GDM1 (cell line): ENCODE measurements around the gene ZFYVE19.

Experiments used
- DNase-seq: peaks from one replicate; lab custom pipeline; 2025; lab: John Stamatoyannopoulos, UW

The ZFYVE19 gene

DNA sequence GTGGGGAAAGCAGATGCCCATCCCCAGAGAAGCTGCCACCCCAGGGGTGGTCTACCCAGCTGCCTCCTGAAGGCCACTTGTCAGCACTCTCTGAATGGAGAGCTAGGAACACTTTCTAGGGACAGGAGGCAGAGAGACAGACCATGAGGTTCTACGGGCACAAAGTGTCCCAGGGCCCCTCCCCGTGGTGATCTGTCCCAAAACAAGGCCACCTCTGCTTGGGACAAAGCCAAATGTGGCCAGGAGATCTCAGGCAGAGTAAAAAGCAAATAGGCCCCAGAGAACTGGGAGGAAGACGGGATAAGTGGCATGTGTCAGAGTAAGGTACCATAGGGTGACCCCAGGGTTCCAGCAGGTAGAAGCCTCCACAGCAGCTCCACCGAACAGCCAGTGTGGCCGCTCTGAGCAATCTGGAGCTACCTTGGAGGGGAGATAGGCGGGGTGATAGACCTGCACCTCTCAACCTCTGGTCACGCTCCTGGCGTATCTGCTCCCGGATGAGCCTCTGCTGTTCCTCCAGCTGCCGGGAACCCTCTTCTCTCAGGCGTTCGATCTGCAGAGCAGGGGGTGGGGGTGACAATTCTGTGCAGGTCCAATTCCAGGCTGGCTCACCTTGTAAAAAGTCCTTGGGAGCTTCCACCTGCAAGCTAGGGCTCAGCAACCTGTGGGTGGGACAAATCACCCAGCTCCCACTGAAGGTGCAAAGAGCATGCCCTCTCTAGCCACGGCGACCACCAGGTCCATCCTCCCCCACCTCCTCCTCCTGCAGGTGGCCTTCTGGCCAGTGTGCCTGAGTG lies 31.0 kb upstream of the ZFYVE19 start:
- no peak for DNase-seq

DNA sequence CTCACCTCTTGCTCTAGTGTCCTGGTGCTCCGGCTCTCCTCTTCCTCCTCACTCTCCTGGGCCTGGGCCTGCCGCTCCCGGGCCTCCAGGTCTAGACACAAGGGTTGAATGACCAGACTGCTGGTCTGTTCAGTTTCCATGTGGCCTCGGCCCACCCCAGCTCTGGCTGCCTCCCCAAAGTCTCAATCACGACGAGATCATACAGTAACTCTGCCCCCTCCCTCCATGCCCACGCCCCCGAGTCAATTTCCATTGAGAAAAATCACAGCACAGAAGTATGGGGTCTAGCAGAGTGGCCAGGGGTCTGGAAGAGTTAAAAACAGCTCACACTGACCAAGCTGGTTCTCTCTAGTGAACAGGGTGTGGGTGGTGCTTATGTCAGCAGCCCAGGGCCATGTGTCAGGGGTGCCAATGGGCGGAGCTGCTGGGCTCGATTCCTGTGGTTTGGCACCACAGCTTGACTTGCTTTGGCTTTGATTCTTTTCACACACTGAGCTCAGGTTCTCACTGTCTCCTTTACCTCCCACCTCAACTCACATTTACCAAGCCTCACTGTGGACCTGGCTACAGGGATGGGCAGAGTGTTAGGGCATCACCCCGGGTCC lies 30.2 kb upstream of the ZFYVE19 start:
- DNase-seq = no peak

DNA sequence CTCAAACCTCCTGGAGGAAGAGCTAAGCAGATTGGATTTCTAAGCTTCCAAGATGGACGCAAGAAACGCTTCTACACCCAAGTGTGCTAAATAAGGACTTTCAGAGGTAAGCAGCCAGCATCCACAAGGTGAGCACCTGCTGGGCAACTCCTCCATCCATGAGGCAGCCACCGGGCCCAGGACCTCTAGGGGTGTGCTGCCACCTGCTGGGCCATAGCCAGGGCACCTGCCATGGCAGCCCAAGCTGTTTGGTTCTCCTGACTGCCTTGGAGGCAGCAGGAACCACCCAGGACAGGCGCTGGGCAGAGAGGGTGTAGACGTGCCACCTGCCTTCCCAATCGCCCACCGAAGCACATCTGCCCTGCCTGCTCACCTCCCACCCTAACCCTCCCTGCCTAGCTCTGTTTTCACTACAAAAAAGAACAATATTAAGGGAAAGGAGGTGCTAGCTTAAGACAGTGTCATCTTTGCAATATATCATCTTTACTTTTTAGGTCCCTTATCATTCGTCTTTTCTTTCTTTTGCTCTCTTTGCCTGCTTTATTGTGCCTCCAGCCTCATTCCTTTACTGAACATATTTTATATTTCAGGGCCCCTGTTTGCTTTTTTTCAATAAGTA lies 24.2 kb upstream of the ZFYVE19 start:
- DNase-seq = peak; percentile 52

DNA sequence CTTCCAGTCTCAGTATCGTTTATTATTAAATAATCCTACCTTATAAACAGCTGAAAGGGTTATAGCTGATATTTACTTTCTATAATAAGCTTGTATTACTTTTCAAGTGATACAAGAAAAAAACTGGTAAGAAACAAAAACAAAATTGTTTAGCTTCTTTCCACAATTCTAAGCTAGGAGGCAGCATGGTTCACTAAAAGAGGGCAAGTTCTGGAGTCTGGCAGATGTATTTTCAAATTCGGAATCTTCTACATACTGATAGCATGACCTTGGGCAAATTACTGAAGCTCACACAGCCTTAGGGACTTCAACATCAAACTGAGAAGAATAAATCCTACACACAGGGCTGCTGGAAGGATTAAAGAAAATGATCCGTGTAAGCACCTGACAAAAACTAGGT lies 21.7 kb upstream of the ZFYVE19 start:
- no peak for DNase-seq

DNA sequence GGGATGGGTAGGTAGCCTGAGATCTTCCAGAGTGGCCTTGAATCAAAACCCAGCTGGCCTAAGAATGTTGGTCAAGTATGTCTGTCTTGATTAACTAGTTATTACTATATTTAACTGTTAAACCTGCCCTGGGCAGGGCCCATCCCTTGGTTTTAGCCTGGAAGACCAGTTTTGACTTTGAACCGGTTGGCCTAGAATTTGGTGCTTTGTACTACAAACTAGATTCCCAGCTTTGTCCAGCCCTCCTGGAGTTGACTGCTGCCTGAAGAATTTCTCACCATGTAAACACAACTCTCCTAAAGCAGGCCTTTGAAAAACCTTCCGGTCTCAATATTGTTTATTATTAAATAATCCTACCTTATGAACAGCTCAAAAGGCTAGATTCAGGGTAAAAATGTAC lies 21.1 kb upstream of the ZFYVE19 start:
- no peak for DNase-seq

DNA sequence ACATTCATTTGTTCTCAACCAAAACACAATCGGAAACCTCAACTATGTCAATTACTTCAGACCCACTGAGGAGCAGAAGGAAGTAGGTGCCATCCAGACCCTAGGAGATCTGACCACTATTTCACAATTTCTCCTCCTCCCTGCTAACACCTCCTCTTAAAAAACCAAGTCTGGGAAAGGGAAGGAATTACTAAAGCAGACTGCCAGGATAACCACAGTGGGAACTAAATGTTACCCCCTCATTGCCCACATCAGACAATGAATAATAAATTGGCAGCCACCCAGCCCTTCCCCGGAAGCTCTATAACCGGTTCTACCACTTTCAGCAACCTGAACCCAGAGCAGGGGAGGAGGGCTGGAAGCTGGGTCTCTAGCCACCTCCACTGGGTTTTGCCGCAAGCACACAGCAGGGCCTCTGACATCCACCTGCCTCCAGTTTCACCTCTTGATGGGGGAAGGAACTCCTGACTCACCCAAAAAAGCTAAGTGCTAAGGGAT lies 19.5 kb upstream of the ZFYVE19 start:
- DNase-seq = no peak

DNA sequence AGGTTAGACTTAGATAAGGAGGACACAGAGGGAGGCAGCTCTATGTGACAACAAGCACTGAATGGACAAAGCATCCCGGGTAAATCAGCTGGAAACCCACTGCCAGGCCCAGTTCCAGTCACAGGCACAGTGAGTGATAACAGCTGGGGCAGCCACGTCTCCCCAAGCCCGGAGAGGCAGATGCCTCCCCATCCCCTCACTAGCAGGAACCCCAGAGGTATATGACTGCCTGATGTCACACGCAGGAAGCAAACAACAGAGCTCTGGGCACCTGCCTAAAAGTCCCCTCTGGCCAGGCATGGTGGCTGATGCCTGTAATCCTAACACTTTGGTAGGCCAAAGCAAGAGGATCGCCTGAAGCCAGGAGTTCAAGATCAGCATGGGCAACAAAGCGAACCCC lies 18.9 kb upstream of the ZFYVE19 start:
- DNase-seq = no peak

DNA sequence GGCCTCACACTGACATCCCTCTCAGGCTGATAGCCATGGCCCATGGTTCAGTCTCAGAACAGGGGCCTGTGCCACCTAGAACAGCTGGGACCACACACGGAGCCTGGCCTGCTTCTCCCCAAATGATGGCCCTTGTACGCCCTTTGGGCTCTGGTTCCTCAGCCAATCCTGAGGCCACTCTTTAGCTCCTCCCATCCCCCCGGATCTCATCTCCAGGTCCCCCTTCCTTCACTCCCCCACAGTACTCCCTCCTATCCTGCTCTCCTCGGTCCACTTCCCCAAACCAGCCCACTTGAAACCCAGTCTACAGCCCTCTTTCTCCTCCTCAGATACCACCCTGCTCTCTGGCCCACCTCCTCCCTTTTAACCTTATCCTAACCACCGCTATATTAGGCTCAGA lies 17.8 kb upstream of the ZFYVE19 start:
- no peak for DNase-seq

DNA sequence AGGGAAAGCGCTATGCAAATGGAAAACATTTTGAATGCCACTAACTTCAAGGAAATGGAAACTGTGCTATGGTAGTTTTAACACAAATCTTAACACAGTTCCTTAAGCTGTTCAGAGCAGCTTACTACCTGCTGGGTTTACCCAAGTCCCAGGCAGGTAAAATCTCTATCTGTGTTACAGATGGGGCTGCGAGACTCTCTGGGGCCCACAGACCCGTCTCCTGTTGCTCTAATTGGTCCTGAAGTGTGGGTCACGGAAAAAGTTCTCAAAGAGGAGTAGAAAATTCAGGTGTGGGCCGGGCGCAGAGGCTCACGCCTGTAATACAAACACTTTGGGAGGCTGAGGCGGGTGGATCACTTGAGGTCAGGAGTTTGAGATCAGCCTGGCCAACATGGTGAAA lies 16.9 kb upstream of the ZFYVE19 start:
- DNase-seq = no peak

DNA sequence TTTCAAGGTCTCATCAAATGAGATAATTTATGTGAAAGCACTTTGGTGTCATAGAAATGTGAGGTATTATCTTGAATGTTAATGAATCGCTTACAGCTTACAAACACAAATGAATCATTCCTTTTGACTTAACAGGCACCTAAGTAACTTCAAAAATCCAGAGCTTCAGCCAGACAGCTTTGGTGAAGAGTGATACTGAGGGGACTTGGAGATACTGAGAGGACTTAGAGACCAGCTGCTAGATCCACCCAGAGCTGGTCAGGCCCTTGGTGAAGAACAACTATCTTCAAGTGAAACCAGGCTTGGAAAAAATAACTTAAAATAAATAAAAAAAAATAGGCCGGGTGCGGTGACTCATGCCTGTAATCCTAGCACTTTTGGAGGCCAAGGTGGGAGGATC lies 16.2 kb upstream of the ZFYVE19 start:
- no peak for DNase-seq

DNA sequence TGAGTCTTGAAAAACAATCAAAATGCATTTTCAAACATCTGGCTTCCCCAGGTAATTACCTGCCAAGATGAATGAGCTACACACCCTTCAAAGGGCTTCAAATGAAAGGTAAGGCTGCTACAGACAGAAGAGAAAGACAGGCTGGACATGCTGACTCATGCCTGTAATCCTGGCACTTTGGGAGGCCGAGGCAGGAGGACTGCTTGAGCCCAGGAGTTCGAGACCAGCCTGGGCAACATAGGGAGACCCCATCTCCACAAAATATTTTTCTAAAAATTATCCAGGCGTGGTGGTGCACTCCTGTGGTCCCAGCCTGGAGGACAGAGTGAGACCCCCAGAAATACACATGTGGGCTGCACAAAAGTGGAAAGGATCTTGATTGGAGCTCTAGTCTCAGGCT lies 14.5 kb upstream of the ZFYVE19 start:
- no peak for DNase-seq

DNA sequence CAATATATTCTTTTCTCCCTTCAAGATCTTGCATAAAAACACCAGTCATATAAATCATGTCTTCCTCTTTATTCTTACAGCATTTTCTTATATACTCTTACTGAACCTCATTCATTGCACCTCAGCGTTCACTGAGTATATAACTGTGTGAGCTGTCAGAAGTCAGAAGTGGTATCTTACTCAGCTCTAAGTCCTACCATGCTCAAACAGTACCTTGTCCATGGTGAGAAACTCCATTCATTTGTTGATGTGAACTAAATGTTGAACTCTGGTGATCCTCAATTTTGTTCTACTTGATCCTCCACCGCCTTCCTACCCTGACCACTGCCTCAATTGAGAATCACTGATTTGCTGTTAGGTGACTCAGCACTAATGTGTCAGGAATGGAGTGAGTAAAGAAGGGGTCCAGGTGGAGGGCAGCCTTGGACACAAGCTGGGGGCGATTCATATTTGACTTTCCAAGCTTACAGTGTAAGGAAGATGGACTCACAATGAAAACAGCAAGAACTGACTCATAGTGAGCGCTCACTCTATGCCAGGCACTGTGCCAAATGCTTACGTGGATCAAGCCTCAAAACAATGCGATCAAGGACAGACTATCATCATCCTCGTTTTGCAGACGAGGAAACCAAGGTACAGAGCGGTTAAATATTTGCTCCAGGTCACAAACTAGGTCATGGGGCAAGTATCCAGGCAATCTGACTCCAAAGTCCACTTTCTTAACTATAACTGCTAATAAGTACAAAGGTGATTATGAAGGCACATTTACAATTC lies 13.5 kb upstream of the ZFYVE19 start:
- no peak for DNase-seq

DNA sequence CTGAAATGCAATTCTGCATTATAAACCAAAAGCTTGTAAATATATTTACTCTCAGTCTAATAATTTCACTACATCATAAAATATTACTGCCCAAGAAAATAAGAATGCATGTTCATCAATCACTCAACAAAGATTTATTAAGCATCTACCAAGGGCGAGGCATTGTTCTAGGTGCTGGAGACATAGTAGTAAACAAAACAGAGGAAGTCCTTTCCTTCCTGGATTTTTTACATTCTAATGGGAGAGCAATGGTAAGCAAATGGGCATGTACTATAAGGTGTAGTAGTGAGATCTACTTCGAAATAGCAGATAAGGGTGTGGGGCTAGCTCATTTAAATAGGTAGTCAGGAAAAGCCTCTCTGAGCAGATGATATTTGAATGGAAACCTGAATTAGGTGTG lies 10.8 kb upstream of the ZFYVE19 start:
- DNase-seq = no peak

DNA sequence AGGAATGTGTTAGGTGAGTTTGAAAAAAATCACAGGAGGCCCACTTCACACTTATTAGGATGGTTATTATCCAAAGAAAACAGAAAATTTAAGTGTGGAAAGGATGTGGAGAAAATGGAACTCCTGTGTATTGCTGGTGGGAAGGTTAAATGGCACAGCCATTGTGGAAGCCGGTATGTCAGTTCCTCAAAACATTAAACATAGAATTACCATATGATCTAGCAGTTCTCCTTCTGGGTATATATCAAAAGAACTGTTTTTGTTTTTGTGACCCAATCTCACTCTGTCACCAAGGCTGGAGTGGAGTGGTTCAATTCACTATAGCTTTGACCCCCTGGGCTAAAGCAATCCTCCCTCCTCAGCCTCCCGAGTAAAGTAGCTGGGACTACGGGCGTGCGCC lies 10.4 kb upstream of the ZFYVE19 start:
- DNase-seq = no peak

DNA sequence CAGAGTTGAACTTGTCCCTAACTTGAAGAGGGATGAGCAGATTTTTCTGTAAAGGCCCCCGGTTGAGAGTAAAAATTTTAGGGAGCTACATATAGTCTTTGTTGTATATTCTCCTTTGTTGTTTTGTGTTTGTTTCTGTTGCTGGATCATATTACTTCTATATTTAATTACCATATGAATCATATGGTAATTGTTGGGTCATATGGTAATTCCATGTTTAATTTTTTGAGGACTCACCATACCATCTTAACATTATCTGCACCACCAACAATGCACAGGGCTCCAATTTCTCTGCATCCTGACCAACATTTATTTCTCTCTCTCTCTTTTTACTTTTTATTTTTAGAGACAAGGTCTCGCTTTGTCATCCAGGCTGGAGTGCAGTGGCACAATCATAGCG lies 7.4 kb upstream of the ZFYVE19 start:
- no peak for DNase-seq

DNA sequence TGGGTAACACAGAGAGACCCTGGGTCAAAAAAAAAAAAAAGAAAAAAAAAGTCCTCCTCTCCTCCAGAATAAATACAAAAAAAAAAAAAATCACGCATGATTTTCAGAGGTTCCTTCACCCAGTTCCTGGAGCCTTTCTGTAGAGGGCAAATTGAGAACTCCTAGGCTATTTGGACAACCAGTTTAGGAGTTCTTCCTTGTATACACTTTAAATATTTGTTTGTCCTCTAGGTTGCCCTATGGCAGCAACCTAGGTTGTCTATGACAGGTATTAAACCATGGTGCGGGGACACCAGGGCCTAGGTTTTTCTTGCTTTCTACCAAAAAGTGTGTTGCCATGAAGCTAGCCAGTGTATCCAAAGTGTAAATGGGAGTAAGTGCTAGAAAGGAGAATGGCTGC lies 3.8 kb upstream of the ZFYVE19 start:
- no peak for DNase-seq

DNA sequence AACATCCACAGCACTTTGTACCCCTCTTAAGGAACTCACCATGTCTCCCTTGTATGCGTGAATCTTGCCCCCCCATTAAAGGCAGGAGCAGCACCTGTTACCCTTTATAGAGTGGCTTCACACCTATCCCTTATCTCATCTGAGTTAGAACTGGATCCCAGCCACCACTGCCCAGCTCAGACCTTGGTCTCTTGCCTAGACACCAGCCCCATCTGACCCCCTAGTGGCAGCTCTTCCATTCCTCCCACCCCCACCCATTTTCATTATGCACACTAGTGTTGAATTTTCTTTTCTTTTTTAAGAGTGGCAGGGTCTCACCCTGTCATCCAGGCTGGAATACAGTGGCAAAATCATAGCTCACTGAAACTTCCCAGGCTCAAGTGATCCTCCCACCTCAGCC lies 3.2 kb upstream of the ZFYVE19 start:
- no peak for DNase-seq

DNA sequence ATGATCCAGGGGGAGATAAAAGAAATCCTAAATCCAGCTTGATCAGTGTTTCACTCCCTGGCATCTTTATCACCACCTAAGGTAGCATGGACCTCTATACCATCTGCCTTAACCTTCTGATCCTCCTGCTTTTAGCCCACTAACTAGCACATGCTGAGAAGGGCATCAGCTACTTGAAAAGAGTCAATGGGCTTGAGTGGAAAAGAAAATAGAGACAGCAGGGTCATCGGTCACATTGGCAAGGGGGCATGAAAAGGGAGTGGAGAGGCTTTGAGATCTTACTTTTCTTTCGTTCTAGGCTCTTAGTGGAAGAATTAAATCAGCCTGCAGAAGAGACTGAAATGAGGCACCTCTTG lies 239 bp upstream of the ZFYVE19 start:
- DNase-seq = no peak

DNA sequence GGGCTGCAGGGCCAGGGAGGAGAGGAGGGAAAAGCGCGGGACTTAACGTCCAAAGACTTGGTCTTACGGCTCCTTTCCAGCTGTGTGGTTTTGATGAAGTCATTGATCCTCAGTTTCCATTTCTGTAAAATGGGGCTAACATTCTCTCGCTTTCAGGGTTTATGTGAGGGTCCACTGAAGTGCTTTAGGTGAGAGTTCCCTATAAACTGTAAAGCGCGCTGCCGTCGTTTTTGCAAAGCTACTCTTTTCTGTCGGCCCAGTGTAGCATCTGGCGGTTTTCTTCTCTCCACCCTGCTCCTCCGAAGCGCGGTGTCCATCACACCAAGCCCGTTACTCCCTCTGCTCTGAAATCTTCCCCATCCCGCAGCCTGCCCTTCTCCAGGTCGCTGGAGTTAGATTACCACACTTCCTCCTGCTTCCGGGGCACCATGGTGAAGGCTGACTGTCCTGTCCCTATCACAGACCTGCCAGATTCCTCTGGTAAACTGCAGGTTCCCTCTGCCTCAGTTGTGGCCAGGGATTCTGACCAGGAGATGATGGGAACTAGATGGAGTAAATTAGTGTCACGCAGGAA lies 1.1 kb downstream of the ZFYVE19 start:
- DNase-seq = no peak

DNA sequence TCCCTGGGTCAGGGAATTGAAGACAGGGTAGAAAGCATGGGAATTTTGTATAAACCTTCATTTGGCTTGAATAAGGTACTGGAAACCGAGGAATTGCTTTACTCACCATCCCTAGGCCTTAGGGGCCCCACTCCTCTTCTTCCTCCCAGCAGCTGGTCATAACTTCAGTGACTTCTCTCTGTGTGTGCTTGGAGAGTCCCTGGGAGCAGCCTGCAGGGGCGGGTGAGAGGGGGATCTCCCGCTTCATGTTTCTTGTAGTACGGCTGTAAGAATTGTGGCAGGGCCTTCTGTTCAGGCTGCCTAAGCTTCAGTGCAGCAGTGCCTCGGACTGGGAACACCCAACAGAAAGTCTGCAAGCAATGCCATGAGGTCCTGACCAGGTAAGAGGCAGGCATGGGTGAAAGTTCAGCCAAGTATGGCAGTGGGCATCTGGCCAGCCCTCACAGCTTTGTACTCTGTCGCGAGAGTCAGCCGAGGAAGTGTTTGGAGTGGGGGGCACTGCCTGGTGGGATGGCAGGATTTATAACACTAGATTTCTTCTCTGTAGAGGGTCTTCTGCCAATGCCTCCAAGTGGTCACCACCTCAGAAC lies 2.1 kb downstream of the ZFYVE19 start:
- DNase-seq = no peak

DNA sequence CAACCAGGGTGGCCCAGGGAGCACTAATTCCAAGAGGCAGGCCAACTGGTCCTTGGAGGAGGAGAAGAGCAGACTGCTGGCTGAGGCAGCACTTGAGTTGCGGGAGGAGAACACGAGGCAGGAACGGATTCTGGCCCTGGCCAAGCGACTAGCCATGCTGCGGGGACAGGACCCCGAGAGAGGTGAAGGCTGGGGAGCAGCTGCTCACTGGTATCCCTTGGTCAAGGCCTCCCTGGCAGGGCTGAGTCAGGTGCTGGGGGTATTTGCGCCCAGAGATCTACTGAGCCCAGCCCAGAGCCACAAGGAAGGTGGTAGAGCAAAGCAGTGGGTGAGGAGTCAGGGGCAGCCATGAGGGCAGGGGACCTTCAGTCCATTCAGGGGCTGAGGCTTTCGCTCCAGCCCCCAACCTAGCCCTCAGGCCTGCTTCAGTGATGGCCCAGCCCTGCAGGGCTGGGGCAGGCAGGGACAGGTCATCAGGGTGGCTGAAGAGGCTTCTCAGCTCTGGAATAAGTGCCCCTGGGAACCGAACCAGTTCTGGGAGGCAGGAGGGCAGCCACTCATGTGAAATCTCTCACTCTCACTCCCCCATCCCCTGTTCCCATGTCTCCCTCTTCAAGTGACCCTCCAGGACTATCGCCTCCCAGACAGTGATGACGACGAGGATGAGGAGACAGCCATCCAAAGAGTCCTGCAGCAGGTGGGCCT lies 6.0 kb downstream of the ZFYVE19 start:
- DNase-seq = no peak
